ENCODE data around the gene WWOX.

The WWOX gene

DNA sequence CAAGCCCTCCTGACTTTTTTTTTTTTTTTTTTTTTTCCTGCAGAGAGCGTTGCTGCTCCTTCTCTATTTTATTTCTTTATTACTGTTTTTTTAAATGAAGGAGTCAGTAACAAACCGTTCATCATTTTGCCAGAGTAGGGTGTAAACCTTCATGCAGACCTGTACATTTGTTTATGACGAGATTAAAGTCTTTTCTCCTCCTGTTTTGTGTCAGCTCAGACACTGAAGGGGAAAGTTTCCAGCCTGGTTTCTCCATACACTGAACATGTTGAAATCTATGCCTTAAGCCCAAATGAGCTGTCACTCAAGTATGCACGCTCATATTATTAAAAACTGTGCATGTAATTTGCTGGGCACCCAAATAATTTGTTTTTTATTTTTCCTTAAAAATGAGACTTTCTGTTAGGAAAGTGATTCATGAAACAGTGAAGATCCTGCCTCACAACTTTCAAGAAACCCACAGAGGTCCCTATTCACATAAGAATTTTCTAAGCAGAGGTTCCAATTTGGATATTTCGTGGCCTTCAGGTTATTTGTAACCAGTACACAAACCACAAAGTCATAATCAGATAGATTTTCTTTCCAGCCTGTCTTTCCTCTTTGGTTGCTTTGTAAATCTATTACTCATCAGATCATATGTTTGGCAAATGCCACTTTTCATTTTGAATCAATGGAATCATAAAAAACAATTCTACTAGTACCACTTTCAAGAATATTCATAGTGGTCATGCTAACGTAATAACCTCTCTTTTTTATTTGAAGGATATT is 800.8 kb downstream of the WWOX start:
- H3K36me3 ChIP-seq (ENCODE audit: control insufficient read depth, insufficient read depth, low read length): no peaks in the 10 kb centered on the region
- no peaks in the 10 kb centered on the region for H3K27me3 ChIP-seq (ENCODE audit: control insufficient read depth, insufficient read depth, low read length)
- no peak overlapping the region for H3K9ac ChIP-seq (ENCODE audit: low read depth, low read length)
- peaks cover 6% of the 10 kb centered on the region for H3K4me1 ChIP-seq (ENCODE audit: control insufficient read depth, insufficient read depth, low read length)
- H3K9me3 ChIP-seq (ENCODE audit: control insufficient read depth, insufficient read depth, low read length): no peaks in the 10 kb centered on the region
- no peak overlapping the region for H3K4me3 ChIP-seq (ENCODE audit: low read depth, low read length)
- H3K27ac ChIP-seq (ENCODE audit: low read depth, low read length): no peak overlapping the region

DNA sequence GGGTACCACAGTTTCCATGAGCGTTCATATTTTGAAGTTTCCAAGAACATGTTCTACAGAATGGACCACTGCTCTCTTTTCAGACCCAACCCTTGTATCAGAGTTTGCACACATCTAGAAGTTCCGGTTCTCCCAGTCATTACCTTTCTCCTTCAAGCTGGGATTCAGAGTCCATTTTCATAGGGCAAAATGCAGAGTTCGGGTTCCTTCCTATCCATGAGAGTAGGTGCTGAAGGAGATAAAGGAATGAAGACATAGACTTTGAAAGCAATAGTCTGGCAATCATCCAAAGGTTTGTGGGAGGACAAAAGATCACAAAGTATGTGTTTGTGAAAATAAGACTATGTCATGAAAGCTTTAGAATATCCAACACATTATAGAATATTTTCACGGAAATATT is 801.5 kb downstream of the WWOX start:
- no peak overlapping the region for H3K4me3 ChIP-seq (ENCODE audit: low read depth, low read length)
- H3K4me1 ChIP-seq (ENCODE audit: control insufficient read depth, insufficient read depth, low read length): peaks cover 12% of the 10 kb centered on the region
- H3K9ac ChIP-seq (ENCODE audit: low read depth, low read length): no peak overlapping the region
- no peak overlapping the region for H3K27ac ChIP-seq (ENCODE audit: low read depth, low read length)
- no peaks in the 10 kb centered on the region for H3K9me3 ChIP-seq (ENCODE audit: control insufficient read depth, insufficient read depth, low read length)
- H3K27me3 ChIP-seq (ENCODE audit: control insufficient read depth, insufficient read depth, low read length): no peaks in the 10 kb centered on the region
- no peaks in the 10 kb centered on the region for H3K36me3 ChIP-seq (ENCODE audit: control insufficient read depth, insufficient read depth, low read length)

DNA sequence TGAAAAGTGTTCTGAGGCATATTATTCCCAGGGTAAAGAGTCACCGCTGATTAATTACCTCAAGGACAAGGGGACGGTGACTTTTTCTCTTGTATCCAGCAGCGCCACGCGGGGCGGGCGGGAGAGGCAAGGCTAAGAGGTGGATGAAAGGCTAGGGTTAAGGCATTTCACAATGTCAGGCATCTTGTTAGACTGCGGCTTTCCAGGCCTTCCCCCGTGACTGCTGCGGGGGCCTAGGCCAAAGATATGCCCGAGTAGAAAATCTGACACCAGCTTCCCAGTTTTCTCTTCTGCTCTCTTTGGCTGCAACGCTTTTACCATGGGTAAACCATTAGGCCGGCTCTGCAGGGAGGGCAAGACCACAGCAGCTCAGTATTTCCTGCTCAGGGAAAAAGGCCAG is 802.9 kb downstream of the WWOX start:
- H3K4me1 ChIP-seq (ENCODE audit: control insufficient read depth, insufficient read depth, low read length): peaks cover 19% of the 10 kb centered on the region
- H3K4me3 ChIP-seq (ENCODE audit: low read depth, low read length): no peak overlapping the region
- H3K27me3 ChIP-seq (ENCODE audit: control insufficient read depth, insufficient read depth, low read length): no peaks in the 10 kb centered on the region
- H3K9ac ChIP-seq (ENCODE audit: low read depth, low read length): no peak overlapping the region
- H3K27ac ChIP-seq (ENCODE audit: low read depth, low read length): no peak overlapping the region
- H3K36me3 ChIP-seq (ENCODE audit: control insufficient read depth, insufficient read depth, low read length): no peaks in the 10 kb centered on the region
- 0 out of 2 replicates have a peak, but pooled peaks cover 1% of the 10 kb centered on the region for H3K9me3 ChIP-seq (ENCODE audit: control insufficient read depth, insufficient read depth, low read length)

DNA sequence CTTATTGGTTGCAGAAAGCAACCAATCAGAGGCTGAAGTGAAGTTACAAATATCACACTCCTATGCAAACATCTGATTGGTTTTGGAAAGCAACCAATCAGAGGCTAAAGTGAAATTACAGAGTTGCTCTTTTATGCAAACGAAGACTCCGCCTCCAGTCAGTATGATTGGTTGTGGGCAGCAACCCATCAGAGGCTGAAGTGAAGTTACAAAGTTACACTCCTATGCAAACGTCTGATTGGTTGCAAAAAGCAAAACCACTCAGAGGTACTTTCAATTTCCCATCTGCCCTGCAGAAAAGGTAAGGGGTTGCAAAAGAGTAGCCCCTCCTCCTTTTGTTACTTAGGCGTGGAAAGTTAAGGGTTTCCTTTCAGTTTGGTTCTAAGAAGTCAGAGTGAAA is 803.8 kb downstream of the WWOX start:
- Histone ChIP-seq H3K9me3 (ENCODE audit: control insufficient read depth, insufficient read depth, low read length) (0 out of 2 replicates have a peak, but pooled peaks cover 3% of the 10 kb centered on the region), H3K4me1 (ENCODE audit: control insufficient read depth, insufficient read depth, low read length) (peaks cover 21% of the 10 kb centered on the region), H3K9ac (ENCODE audit: low read depth, low read length) (no peak overlapping the region), H3K4me3 (ENCODE audit: low read depth, low read length) (no peak overlapping the region), H3K36me3 (ENCODE audit: control insufficient read depth, insufficient read depth, low read length) (no peaks in the 10 kb centered on the region), H3K27ac (ENCODE audit: low read depth, low read length) (no peak overlapping the region), H3K27me3 (ENCODE audit: control insufficient read depth, insufficient read depth, low read length) (no peaks in the 10 kb centered on the region)

DNA sequence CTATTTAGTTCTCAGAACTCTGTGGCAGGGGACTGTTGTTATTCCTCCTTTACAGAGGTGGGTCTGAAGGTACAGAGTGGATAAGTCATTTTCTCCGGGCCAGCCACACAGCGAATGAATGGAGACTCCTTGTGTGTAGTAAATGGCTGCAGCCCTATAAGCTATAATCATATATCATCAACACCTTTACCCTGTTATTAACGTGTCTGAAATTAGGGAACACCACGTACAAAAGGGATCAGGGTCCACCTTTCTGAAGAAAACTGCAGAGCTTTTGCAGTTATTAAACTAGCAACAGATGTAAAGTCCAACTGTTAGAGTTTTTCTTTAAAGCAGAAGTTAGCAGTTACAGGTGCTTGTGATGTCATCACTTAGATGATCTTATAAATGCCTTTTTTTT is 804.4 kb downstream of the WWOX start:
- Histone ChIP-seq H3K27ac (ENCODE audit: low read depth, low read length) (no peak overlapping the region), H3K9me3 (ENCODE audit: control insufficient read depth, insufficient read depth, low read length) (0 out of 2 replicates have a peak, but pooled peaks cover 3% of the 10 kb centered on the region), H3K36me3 (ENCODE audit: control insufficient read depth, insufficient read depth, low read length) (no peaks in the 10 kb centered on the region), H3K9ac (ENCODE audit: low read depth, low read length) (no peak overlapping the region), H3K4me1 (ENCODE audit: control insufficient read depth, insufficient read depth, low read length) (peaks cover 21% of the 10 kb centered on the region), H3K27me3 (ENCODE audit: control insufficient read depth, insufficient read depth, low read length) (no peaks in the 10 kb centered on the region), H3K4me3 (ENCODE audit: low read depth, low read length) (no peak overlapping the region)

DNA sequence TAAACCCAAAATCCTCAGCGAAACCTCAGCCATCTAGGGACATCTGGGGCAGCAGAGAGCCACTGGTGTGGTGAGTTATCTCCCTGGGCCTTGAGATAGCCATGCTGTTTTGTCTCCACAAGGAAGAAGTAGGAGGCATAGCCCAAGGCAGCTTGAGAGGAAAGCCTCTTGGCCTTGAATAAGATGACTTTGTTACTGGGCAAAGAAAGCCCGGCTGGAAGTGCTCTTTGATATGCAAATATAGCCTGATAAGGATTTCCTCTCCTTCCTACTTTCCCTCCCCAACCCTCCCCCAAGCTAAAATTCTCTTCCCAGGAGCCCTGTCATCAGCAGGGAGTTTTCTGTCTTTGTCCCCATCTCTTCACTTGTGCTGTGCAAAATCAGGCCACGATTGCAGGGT is 806.7 kb downstream of the WWOX start:
- Histone ChIP-seq H3K27me3 (ENCODE audit: control insufficient read depth, insufficient read depth, low read length) (no peaks in the 10 kb centered on the region), H3K4me1 (ENCODE audit: control insufficient read depth, insufficient read depth, low read length) (peaks cover 21% of the 10 kb centered on the region), H3K4me3 (ENCODE audit: low read depth, low read length) (no peak overlapping the region), H3K9me3 (ENCODE audit: control insufficient read depth, insufficient read depth, low read length) (0 out of 2 replicates have a peak, but pooled peaks cover 3% of the 10 kb centered on the region), H3K9ac (ENCODE audit: low read depth, low read length) (no peak overlapping the region), H3K36me3 (ENCODE audit: control insufficient read depth, insufficient read depth, low read length) (no peaks in the 10 kb centered on the region), H3K27ac (ENCODE audit: low read depth, low read length) (peak overlapping the region; percentile 82)

DNA sequence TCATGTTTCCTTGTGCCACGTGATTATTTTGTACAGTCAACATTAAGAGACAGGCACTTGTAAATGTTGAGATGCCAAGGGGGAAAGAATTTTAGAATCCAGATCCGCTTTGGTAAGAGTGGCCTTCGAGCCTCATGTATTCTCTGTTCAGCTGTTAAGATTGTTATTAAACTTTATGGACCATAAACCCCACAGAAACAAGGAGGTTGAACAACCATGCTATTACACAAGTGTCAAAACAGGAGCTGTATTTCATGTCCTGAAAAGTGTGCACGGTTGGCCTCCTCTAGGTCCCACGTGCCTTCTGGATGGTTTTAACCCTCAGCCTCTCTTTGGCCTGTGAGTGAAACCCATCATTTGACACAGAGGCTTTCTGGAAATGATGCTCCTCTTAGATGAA is 809.8 kb downstream of the WWOX start:
- Histone ChIP-seq H3K9me3 (ENCODE audit: control insufficient read depth, insufficient read depth, low read length) (0 out of 2 replicates have a peak, but pooled peaks cover 3% of the 10 kb centered on the region), H3K9ac (ENCODE audit: low read depth, low read length) (no peak overlapping the region), H3K4me3 (ENCODE audit: low read depth, low read length) (no peak overlapping the region), H3K27ac (ENCODE audit: low read depth, low read length) (no peak overlapping the region), H3K36me3 (ENCODE audit: control insufficient read depth, insufficient read depth, low read length) (no peaks in the 10 kb centered on the region), H3K4me1 (ENCODE audit: control insufficient read depth, insufficient read depth, low read length) (peaks cover 21% of the 10 kb centered on the region), H3K27me3 (ENCODE audit: control insufficient read depth, insufficient read depth, low read length) (no peaks in the 10 kb centered on the region)

DNA sequence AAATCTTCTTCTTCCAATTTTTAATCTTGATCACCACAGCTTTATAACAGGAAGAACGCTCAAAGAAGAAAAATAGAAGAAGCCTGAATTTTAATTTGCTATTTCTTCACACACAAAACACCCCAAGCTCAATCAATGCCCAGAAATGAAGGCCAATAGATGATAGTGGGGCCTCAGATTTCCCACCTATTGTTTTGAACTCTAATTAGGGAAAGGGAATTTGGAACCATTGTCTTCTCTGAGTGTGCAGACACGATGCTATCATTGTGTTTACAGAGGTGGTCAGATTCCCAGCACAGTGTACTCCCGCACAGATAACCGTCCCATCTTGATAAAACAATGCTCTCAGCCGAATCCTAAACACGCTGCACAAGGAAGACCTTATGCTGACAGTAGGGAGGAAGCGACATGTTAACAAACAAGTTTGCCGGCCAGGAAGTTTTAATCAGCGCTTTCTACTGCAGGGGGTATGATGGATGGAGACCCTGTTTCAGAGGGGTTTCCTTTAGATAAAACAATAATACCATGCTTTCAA is 816.4 kb downstream of the WWOX start:
- Histone ChIP-seq H3K9ac (ENCODE audit: low read depth, low read length) (no peak overlapping the region), H3K4me1 (ENCODE audit: control insufficient read depth, insufficient read depth, low read length) (no peaks in the 10 kb centered on the region), H3K27ac (ENCODE audit: low read depth, low read length) (no peak overlapping the region), H3K27me3 (ENCODE audit: control insufficient read depth, insufficient read depth, low read length) (no peaks in the 10 kb centered on the region), H3K36me3 (ENCODE audit: control insufficient read depth, insufficient read depth, low read length) (no peaks in the 10 kb centered on the region), H3K9me3 (ENCODE audit: control insufficient read depth, insufficient read depth, low read length) (peaks cover 12% of the 10 kb centered on the region; the same call in 1 of the 2 replicates), H3K4me3 (ENCODE audit: low read depth, low read length) (no peak overlapping the region)

DNA sequence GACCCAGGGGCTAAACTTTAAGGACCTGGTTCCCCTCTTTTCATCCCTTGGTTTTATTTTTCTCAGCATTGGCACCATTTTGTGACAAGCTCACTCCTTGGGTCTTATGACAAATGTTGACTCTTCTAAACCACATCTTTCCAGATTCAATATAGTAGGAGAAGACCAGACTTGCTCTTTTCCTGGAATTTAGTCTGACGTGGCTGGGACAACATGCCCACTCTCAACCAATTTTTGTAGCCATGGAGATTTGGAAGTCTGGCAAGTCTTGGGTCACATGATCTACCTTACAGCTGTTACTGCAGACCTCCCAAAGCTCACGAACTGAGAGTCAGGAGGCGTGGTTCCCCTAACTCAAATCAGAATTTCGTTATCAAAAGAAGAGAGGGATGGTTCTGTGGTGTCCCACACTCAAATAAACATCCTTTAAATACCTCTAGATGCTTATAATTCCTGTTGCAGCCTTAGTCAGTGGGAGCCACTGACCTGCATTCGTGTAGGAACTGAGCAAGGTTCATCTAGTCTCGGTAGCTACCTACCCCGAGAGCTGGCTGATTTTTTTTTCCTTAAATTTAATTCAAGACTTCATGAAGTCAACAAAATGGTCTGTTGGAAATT is 817.6 kb downstream of the WWOX start:
- Histone ChIP-seq H3K27ac (ENCODE audit: low read depth, low read length) (no peak overlapping the region), H3K36me3 (ENCODE audit: control insufficient read depth, insufficient read depth, low read length) (no peaks in the 10 kb centered on the region), H3K4me1 (ENCODE audit: control insufficient read depth, insufficient read depth, low read length) (no peaks in the 10 kb centered on the region), H3K9me3 (ENCODE audit: control insufficient read depth, insufficient read depth, low read length) (peaks cover 23% of the 10 kb centered on the region), H3K9ac (ENCODE audit: low read depth, low read length) (no peak overlapping the region), H3K27me3 (ENCODE audit: control insufficient read depth, insufficient read depth, low read length) (no peaks in the 10 kb centered on the region), H3K4me3 (ENCODE audit: low read depth, low read length) (no peak overlapping the region)

DNA sequence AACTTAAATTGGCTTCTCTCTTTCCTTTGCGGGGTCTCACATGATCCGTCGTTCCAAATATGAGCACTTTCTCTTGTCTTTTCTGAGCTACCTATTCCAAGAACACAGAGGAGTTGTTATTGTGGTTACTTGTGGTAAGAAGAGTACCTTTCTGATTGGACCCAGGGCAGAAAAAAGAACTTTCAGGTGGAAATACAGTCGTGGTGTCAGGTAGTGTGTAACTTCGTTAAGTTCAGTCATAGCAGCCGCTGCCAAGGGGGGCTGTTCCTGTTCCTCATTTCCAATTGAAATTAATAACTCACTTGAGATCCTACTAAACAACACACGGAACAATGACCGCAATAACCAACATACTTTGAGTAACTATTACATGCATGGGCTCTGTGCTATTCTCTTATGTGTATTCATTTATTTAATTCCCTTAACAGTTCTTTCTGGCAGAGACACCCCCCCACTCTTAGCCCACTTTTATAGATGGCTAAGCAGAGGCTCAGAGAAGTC is 819.4 kb downstream of the WWOX start:
- Histone ChIP-seq H3K4me1 (ENCODE audit: control insufficient read depth, insufficient read depth, low read length) (no peaks in the 10 kb centered on the region), H3K9ac (ENCODE audit: low read depth, low read length) (no peak overlapping the region), H3K27me3 (ENCODE audit: control insufficient read depth, insufficient read depth, low read length) (no peaks in the 10 kb centered on the region), H3K27ac (ENCODE audit: low read depth, low read length) (no peak overlapping the region), H3K36me3 (ENCODE audit: control insufficient read depth, insufficient read depth, low read length) (no peaks in the 10 kb centered on the region), H3K9me3 (ENCODE audit: control insufficient read depth, insufficient read depth, low read length) (peaks cover 29% of the 10 kb centered on the region), H3K4me3 (ENCODE audit: low read depth, low read length) (no peak overlapping the region)

DNA sequence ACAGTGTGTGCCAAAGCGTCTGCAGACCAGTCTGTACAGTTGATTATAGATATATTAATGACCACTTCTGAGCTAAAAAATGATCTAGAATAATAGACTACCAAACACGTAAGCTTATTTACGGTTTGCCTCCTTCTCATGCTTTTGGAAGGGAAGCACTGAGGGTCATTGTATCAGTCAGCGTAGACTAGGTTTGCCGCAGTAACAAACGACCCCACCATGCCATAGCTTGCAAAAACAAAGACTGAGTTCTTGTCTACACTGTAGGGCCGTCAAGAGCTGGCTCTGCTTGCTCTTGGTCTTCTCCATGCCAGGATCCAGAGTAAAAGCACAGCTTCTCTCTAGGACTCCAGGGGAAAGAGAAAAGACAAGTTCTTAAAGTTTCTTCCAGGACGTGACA is 820.4 kb downstream of the WWOX start:
- Histone ChIP-seq H3K9me3 (ENCODE audit: control insufficient read depth, insufficient read depth, low read length) (peaks cover 29% of the 10 kb centered on the region), H3K27ac (ENCODE audit: low read depth, low read length) (no peak overlapping the region), H3K9ac (ENCODE audit: low read depth, low read length) (no peak overlapping the region), H3K4me3 (ENCODE audit: low read depth, low read length) (no peak overlapping the region), H3K4me1 (ENCODE audit: control insufficient read depth, insufficient read depth, low read length) (no peaks in the 10 kb centered on the region), H3K36me3 (ENCODE audit: control insufficient read depth, insufficient read depth, low read length) (no peaks in the 10 kb centered on the region), H3K27me3 (ENCODE audit: control insufficient read depth, insufficient read depth, low read length) (no peaks in the 10 kb centered on the region)
